NT2/D1 (cell line): ENCODE measurements around the gene WDR86.

Experiments
- YY1 ChIP-seq: IDR thresholded peaks from 2 replicates; pipeline ENCODE4 v1.6.1; 2011; ENCODE audit not compliant: insufficient read length, insufficient read depth
- ZNF274 ChIP-seq: IDR thresholded peaks from 2 replicates; pipeline ENCODE4 v1.6.1; 2011; ENCODE audit warnings: mild to moderate bottlenecking, low read depth, low read length

- TF ChIP-seq YY1 (no peak), ZNF274 (no peak)
These were observed 46.9 kb upstream of the WDR86 start for GRCh38 chr7:151456782-151457181.
